AG08396 (cell line): Measurements from ENCODE around the gene INS.

ENCODE experiments used
- DNase-seq: peaks from one replicate; pipeline ENCODE4 v3.0.0; 2012; ENCODE audit warnings: low spot score, mixed read lengths

Gene INS

DNA sequence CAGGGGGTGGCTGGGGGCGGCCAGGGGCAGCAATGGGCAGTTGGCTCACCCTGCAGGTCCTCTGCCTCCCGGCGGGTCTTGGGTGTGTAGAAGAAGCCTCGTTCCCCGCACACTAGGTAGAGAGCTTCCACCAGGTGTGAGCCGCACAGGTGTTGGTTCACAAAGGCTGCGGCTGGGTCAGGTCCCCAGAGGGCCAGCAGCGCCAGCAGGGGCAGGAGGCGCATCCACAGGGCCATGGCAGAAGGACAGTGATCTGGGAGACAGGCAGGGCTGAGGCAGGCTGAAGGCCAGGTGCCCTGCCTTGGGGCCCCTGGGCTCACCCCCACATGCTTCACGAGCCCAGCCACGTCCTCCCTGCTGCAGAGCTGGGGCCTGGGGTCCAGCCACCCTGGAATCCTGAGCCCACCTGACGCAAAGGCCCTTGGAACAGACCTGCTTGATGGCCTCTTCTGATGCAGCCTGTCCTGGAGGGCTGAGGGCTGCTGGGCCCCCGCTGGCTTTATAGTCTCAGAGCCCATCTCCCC, at the start of gene INS:
Gene INS, minus strand, starts transcription at position 474 of the 524 bp plus-strand sequence. Its CDS starts 238 bp downstream, at position 236.
- no peak for DNase-seq

DNA sequence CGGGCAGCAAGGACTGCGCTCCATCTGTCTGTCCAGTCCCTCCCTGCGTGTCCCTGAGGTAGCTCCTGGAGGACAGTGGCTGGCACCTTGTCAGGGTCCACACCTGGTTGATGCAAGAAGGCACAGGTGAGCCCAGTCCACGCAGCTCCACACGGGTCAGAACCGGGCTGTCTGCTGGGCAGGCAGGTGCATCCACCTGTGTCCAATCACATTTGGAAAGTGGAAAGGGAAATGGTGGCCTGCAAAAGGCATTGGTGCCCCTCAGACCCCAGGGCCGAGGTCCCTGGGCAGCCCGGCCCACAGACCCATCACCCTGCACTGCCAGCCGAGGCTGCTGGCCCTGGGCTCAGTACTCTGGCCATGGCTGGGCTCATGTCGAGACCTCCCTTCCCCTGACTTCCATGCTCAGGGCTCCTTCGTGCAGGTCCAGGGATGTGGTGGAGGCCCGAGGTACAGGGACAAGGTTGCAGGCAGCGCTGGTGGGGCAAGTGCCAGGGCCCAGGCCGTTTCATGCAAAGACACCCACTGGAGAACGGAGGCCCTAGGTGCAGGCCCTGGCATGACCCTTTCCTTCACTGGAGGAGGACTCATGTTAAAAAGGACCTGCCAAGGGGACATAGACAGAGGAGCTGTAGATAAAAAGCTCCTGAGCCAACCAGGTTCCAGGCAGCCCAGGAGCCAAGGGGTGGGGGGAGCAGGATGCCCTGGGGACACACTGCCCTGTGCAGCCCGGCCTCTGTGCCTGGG, 49.5 kb upstream of the INS start:
- peak; percentile 3 for DNase-seq

DNA sequence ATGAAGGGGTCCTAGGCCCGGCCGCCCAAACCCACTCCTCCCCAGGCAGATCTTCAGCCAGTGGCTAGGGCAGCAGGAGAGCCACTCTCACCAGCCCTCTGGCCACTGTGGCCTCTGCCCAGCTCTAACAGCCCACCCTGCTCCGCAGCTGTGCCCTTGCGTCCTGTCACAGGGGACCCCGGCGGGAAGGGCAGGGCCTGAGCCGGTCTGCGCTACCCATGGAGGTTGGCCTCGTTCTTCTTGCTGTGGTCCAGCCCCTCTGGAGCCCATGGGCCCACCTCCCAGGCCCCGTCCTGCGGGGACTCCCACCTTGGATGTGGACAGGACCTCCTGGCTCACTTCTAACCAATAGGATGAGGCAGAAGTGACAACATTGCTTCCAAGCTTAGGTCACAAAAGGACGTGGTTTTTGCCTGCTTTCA, 48.9 kb upstream of the INS start:
- DNase-seq: peak; percentile 4

DNA sequence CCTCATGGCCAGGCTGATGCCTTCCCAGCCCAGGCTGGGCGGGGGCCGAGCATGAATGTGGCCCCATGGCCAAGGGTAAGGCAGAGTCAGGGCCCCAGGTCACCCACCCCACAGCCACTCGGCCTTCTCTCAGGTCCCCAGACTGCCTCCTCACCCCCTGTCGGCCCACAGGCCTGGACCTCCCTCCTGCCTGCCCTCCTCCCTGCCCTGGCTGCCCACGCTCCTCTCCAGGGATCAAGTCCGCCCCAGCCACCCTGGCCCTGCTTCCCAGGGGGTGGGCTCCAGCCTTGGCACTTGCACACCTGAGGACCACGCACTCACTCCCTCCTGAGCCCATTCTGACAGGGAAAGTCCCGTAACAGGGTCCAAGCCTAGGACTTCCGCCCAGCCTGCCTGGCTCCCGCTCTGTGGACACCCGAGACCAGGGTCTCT, 48.4 kb upstream of the INS start:
- DNase-seq: peak; percentile 5

DNA sequence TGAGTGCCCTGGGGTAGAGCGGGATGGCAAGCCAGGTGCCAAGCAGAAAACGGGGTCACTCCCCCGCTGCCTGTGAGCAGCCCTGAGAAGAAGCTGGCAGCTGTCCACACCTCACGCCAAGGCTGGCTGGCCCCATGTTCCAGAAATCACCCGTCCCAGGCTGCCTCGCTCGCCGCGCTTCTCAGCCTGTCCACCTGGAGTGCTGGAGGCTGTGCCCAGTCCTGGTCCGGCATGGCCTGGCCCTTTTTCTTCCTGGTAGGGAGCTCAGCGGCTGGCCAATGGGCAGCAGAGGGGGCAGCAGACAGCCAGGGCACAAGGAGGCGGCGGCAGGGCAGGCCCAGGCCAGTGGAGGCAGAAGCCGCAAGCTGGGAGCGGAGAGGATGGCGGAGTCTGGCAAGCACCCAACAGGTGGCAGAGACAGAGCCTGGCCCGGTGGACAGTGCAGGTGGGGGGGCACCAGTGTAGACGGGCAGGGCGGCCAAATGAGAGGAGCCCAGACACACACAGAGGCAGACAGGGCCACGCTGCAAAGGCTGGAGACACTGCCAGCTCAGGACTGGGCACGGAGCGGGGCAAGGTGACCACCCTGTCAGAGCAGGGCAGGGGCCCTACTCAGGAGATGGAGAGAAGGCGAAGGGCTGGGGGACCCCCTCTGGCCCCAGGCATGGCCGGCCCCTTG, 47.8 kb upstream of the INS start:
- peak; percentile 5 for DNase-seq

DNA sequence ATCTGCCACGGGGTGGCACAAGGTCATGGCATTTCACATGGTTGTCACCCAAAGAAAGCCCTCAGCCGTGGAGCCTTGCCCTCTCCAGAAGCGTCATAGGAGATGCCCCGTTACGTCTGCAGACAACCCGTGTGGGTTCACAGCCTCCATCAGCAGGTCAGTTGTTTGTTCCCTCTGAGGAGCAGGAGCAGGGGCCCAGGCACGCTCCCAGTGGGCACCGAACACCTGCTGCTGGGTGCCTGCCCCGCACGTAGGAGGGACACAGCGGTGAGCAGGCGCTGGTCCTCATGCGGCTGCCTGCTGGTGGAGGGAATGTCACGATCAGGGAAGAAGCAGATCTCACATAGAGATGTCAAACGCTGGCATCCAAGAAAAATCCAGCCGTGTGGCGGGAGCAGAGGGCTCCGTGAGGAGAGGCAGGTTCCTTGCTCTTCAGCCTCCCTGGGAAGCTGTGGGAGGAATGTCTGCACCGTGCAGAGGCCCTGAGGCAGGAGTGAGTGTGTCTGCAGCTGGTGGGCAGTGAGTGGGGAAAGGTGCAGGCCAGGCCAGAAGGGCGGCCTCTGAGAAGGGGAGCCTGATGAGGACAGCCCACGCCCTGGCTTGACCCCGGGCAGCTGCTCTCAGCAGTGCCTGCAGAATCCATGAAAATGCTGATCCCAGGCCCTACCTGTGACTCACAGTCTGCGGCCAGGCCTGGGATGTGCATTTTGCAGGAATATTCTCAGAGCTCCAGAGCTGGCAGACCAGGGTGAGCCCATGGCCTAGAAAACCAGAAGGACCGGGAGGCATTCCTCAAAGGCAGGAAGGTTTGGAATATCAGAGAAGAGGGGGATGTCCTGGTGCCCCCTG, 47.0 kb upstream of the INS start:
- DNase-seq: no peak

DNA sequence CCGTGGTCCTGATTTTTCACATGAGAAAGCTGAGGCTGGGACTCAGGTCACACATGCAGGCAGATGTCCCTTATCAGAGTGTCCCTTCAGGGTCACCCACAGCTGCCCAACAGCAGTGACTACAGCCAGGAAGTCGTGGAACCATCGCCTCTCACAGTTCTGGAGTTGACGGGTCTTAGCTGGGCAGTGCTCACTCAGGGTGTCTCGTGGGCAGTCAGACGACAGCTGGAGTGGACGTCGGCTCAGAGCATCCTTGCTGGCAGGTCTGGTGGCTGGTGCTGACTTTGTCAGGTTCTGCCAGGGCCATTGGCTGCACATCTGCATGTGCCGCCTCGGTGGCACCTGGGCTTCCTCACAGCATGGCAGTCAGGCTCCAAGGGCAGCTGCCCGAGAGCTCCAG, 46.2 kb upstream of the INS start:
- DNase-seq: no peak

DNA sequence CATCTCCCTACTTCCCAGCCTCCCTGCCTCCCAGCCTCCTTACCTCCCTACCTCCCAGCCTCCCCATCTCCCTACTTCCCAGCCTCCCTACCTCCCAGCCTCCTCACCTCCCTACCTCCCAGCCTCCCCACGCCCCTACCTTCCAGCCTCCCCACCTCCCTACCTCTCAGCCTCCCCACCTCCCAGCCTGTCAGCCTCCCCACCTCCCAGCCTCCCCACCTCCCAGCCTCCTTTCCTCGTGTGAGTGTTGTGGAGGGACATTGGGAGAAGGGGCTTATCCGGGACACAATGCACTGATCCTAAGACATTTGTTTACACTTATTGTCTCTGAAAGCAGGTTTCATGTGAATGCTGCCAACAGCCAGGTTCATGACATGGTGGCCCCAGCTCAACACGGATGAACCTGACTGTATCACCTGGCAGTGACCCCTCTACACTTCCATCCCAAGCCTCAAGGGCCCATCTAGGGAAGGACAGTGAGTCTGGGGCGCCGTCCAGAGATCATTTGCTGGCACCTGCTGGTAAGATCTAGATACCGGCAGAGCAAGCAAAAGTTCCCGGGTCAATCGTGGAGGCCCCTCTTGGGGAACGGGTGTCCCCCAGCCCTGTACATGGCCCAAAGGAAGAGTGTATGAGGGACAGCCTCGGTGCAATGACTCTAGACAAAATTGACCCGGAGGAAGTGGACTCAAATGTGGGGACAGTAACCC, 45.1 kb upstream of the INS start:
- DNase-seq: no peak

DNA sequence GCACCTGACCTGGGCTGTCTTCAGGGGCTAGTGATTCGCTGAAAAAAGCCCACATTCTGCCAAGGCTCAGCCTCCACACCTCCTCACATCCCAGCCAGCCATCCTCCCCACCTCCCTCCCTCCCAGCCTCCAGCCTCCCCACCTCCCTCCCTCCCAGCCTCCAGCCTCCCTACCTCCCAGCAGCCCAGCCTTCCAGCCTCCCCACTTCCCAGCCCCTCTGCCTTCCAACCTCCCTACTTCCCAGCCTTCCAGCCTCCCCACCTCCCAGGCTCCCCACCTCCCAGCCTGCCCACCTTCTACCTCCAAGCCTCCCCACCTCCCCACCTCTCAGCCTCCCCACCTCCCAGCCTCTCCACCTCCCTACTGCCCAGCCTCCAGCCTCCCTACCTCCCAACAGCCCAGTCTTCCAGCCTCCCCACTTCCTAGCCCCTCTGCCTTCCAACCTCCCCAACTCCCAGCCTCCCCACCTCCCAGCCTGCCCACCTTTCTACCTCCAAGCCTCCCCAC, 44.3 kb upstream of the INS start:
- DNase-seq: no peak

DNA sequence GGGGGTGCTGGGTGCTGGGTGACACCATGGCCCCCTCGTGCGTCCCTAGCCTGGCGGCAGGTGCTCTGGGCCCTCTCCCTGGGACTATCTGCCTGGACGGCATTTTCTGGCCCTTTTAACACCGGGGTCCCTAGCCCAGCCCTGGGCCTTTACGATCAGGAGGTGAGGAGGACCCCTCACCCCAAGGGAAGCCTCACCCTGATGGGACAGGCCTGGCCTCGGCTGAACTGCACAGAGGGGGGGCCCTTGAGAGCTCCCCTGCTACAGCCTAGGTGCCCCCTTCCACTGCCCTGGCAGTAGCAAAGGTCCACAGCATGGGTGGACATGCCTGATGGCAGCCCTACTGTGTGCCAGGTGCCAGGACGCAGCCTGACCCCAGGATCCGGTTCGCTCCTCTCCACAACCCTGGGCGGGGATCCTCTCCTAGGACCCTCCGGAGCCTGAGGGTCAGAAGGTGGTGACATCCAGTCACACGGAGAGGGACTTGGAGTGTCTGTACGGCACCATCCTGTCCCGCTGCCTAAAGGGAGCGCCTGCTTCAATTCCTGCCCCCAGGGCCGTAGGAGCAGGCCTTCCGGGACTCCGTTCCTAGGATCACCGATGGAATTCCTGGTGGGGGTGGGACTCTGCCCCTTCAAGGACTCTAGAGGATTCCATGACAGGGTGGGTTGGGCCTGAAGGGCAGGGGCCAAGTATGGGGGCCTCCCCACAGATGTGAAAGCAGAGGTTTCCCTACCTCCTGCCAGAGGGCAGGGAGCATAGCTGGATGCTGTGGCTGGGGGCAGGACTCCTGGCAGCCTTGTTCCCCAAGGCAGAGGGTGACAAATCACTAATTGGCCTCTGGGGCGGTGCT, 43.6 kb upstream of the INS start:
- no peak for DNase-seq

DNA sequence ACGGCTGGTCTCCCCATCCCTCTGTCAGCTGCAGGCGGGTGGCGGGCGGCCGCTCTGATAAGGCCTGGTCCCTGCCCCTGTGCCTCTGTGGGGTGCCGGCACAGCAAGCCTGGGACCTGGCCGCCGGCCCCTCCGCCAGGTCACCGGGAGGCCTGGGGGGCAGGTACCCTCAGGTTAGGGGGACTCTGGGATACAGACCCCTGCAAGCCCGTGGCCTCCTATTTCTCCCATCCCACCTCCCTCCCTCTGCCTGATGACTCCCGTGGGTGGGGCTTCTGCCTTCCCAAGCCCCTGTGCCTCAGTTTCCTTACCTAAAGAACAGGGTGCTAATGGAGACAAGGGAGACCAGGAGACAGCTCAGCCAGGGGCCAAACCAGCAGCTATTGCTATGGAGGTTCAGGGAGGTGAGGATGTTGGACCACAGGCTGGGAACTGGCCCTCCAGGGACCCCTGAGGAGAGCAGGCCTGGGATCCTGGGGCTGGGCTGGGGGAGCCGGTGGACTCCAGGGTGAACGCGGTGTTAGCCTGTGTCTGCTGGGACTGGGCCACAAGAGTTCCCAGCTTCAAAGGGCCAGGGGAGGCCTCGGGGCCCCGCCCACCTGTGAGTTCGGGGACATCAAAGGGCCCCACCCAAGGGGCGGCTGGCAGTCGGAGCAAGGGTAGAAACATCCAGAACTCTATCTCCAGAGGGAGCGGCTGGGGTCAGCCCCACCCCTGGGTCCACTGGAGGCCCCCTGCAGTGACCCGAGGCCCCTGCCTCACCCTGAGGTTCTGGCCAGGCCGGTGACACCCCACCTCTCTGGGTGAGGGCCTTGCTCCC, 42.6 kb upstream of the INS start:
- DNase-seq: no peak

DNA sequence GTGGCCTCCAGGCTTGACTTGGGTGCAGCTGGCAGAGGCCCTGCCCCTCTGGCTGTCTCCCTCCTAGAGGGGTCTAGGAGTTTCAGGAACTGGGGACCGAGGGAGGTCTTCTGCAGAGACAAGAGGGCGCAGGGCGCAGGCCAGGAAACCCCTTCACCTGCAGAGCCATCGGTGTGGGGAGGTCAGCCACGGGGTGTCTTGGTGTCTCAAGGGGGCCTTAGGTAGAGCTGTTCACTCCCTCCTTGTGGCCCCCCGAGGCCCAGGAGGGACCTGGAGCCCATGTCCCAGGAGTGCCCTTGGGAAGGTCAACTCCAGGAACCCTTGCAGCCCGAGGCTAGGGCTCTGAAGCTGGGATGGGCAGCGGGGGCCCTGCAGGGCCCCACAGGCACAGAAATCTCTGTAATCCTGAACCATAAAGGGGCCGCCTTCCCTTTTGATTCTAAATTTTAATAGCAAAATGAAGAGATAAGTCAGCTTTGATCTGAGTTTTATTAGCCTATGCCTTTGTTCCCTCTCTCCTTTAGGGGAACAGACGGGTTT, 42.0 kb upstream of the INS start:
- no peak for DNase-seq

DNA sequence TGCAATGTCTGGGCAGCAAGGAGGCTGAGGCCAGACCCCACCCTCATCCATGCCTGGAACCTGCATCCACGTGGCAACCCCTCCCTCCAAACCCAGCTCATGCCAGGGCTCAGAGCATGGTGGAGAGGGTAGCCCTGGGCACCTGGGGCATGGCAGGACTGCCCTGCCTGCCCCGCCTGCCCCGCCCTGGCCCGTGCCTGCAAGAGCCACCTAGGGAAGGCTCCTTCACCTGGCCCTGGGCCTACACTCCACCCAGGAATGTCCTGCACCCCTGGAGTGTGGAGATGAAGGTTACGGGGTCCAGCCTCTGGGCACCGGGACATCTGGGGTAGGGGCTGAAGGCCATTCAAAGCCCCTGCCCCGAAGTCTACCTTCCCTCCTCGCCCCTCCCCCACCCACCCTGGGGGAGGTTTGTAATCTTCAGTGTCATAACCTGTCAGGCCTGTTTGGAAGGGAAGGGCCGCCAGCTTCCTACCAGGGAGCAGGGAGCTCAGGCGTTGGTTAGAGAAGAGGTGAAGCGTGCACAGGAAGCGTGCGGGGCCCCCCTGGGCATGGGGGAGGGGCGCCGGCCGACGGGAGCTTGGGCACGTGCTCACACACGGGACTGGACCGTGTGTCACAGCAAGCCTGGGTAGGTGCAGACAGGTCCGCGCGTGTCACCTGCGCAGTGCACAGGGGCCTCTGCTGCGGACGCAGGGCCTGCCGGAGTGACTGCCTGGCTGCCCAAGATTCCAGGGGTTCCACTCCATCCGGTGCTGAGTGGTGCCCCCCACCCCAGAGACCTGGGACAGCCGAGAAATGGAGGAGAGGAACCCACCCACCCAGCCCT, 41.3 kb upstream of the INS start:
- no peak for DNase-seq

DNA sequence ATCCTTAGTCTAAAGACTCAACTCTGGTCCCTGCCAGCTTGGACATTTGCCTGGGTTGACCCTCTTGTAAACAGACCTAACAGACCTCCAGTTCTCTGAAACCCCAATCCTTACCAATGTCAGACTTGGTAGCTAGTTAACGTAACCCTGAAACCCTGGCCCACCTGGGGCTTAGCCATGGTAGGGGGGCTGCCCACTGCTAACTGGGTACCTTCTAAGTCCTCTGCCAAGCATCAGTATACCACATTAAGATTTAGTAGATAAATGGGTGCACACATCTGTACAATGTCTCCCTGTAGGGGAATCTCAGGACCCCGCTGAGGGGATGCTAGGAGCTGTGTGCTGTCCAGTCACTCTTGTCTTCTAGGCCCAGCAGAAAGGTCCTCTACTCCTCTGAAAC, 40.5 kb upstream of the INS start:
- DNase-seq: no peak

DNA sequence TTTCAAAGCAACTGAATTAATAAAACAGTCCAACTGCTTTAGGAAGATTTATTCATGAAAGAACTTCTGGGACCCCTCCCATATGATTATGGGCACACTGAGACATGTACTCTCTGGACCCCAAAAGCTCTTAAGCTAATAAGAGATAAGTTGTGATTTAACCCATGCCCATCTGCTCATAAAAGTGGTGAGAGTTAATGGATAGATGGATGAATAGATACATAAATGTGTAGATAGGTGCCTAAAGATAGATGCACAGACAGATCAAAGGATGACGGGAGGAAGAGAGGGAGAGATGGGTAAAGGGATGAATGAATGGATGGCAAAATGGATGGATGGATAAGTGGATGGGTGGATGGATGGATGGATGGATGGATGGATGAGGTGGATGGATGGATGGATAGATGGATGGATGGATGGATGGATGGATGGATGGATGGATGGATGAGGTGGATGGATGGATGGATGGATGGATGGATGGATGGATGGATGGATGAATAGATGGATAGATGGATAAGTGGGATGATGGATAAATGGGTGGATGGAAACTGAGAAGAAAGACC, 40.0 kb upstream of the INS start:
- DNase-seq: no peak

DNA sequence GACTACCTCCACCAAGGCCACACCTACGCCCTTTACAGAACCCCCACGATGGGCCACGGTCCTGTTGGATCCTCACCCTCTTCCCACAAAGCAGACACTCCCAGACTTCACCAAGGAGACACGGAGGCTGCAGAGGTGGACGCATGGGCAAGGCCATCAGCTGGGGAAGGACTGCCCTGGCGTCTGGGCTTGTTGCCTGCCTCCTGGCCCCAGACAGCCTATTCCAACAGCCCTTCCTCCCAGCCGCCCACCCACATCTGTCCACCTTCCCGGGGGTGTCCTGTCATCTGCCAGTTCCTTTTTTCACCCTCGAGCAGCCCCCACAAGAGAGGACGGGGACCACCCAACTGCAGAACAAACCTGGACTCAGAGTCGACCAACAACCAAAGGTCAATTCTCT, 39.5 kb upstream of the INS start:
- no peak for DNase-seq

DNA sequence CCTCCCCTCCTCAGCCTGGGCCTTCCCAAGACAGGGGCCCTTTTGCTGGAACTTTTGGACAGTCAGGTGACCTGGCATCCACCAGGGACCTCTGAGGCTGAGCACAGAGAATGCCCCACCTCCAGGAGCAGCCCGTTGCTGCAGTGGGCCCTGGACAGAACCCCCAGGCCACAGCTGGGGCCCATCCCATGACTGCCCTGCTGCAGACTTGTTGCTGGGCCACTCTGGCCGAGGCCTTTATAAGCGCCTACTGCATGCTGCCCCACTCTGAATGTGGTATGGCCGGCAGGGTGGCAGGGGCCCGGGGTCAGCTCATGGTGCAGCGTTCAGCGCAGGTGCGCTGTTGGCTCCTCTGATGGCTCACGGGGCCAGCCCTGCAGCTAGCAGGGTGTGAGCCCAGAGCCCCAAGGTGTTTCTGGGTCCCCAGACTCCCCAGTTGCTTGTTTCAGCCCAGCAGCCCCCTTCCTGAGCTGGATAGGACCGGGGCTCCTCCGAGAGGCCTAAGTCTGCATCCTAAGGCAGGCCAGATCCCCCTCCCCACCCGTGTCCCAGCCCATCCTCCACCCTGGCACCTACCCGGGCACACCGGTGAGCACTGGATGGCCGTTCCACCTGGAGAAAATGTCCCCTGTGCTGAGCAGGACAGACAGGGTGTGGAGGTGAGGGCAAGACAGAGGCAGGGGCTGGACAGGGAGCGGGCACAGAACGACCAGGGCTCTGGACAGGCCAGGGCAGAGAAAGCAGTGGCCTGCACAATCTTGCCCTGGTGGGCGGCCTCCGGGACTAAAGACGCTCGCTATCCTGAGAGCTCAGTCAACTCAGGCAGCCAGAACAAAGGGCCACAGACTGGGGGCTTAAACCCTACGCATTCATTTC, 38.7 kb upstream of the INS start:
- DNase-seq: no peak
